Right lobe of liver (tissue), 6 donors: Measurements from ENCODE around the gene PTGS1. TPM values are rescaled to one million over a fixed set of nuclear protein-coding genes. Genes with fewer than 3 reads are reported as not detected.
"Not testable (repeated sequence)": the region's sequence is repeated elsewhere in the genome, so short reads cannot be mapped to it uniquely, and the experiment has no call there.

ENCODE experiments used
- ATAC-seq, 4 donors: fragments of 200-7000 bp; cut with Tn5 transposase; one replicate each; pipeline ENCODE4 v1.9.1; 2020; ENCODE audit warnings: mild to moderate bottlenecking in 4 of 4, moderate library complexity in 4 of 4
- DNase-seq, 3 donors: peaks; one replicate each; pipeline ENCODE4 v3.0.0-alpha.2; 2020
- H3K27ac ChIP-seq, 3 donors: fragments of 200-600 bp; one replicate each; pipeline ENCODE4 v1.8.0; 2022
- H3K27me3 ChIP-seq, 2 donors: fragments of 200-600 bp; one replicate each; pipeline ENCODE4 v1.8.0; 2022
- H3K36me3 ChIP-seq, 4 donors: fragments of 200-600 bp; sonication (generic) in 1 of 4; one replicate each; pipeline versions ENCODE4 v1.5.1 to v1.8.0; 2017 to 2022; ENCODE audit warnings: control low read depth in 1 of 4
- H3K4me1 ChIP-seq, 4 donors: fragments of 200-600 bp; sonication (generic) in 1 of 4; one replicate each; pipeline versions ENCODE4 v1.5.1 to v1.8.0; 2017 to 2022; ENCODE audit warnings: control low read depth in 1 of 4
- H3K4me3 ChIP-seq, 3 donors: fragments of 200-600 bp; one replicate each; pipeline ENCODE4 v1.8.0; 2022
- H3K9me3 ChIP-seq, 4 donors: fragments of 200-600 bp; sonication (generic) in 1 of 4; one replicate each; pipeline versions ENCODE4 v1.5.1 to v1.8.0; 2017 to 2022; ENCODE audit warnings: control low read depth in 1 of 4
- CTCF ChIP-seq, 4 donors: fragments of 200-600 bp in 3 of 4; fragments of 450-650 bp in 1 of 4; IDR thresholded peaks; one replicate each; pipeline versions ENCODE4 v1.5.1 to v1.8.0; 2016 to 2022; ENCODE audit warnings: antibody characterized with exemption in 4 of 4, mild to moderate bottlenecking in 2 of 4
- POLR2A ChIP-seq: fragments of 450-650 bp; IDR thresholded peaks from one replicate; pipeline ENCODE4 v1.6.1; 2017; ENCODE audit warnings: antibody characterized with exemption, mild to moderate bottlenecking
- WGBS: methylation state at CpG from one replicate; pipeline ENCODE4 v1.1.6; 2018; ENCODE audit warnings: low coverage, low lambda C conversion rate; ENCODE audit not compliant: insufficient coverage; ENCODE audit errors: missing lambda C conversion rate; 5-methylcytosine and 5-hydroxymethylcytosine counted together
- intact Hi-C, 2 donors: fragments of 100-400 bp; cut with DNase I; formaldehyde crosslinking; loops; one replicate each; pipeline versions ENCODE4 v1.11.2 to v1.14.1; 2022
- total RNA-seq, 6 experiments: library from RNA; depleted of rRNA in 2 of 6; stranded (reverse); fragments of >200 nt in 2 of 6; fragmentation: NEBNext Ultra II Directional in 3 of 6; extraction: Animal tissue kit (Norgen Biotek cat#: 25700) in 3 of 6; gene quantifications; one replicate each; pipeline versions ENCODE4 v1.1.0 to v1.2.4, GENCODE V29; 2016 to 2023
- donor health status: DM: no; HTN: yes; CAD: no.
- donor health status: DM: no; HTN: no; CAD: no.
- donor health status: DM: no; HTN: no; CAD: no.
- donor health status: DM: no; HTN: yes; CAD: no.
- donor health status: DM: no; HTN: yes; CAD: no.

Gene PTGS1
- total RNA-seq, 6 experiments from 2014 or later = 1.7 to 3.6 (median 2.4) TPM

- H3K27ac ChIP-seq = no peak overlapping the region
- ATAC-seq (peak; percentile 26 to 61 (median 52)), DNase-seq (no peak)
- H3K4me1 ChIP-seq = no peaks in the 10 kb centered on the region
- TF ChIP-seq CTCF (IDR thresholded peaks at IDR 0.05) = no peak
- TF ChIP-seq POLR2A = no peak
- no peak overlapping the region for H3K4me3 ChIP-seq
- H3K36me3 ChIP-seq = no peaks in the 10 kb centered on the region
- H3K9me3 ChIP-seq = no peaks in the 10 kb centered on the region
- WGBS = 51% methylated on average over 8 of the region's 8 CpGs
- intact Hi-C loops = loop anchor here (5.0 to 10.0 kb wide), 2 partner anchors 90 to 227 kb away; no protein-coding TSS in a partner anchor
- H3K27me3 ChIP-seq = no peaks in the 10 kb centered on the region
These were observed 16.2 kb upstream of the PTGS1 start for GRCh38 chr9:122354536-122355199.

- peak in 3 of 4 donors; percentile 16 to 38 (median 34) for ATAC-seq
- no peak overlapping the region for H3K27ac ChIP-seq
- TF ChIP-seq CTCF (IDR thresholded peaks at IDR 0.05) (no peak), POLR2A (no peak)
- 73% methylated on average over 2 of the region's 4 CpGs for WGBS
- no peak for DNase-seq
- no peak overlapping the region for H3K4me3 ChIP-seq
- no peaks in the 10 kb centered on the region for H3K36me3 ChIP-seq
- intact Hi-C loops = loop anchor here in 1 of 2 donors (10.0 kb wide), 1 partner anchor 89 kb away; no protein-coding TSS in a partner anchor
- no peaks in the 10 kb centered on the region for H3K4me1 ChIP-seq
- no peaks in the 10 kb centered on the region for H3K27me3 ChIP-seq
- no peaks in the 10 kb centered on the region for H3K9me3 ChIP-seq
These were observed 15.4 kb upstream of the PTGS1 start for GRCh38 chr9:122355336-122355875.

GRCh38 chr9:122356627-122357026 lies 14.2 kb upstream of the PTGS1 start:
- no peaks in the 10 kb centered on the region for H3K9me3 ChIP-seq
- no peaks in the 10 kb centered on the region for H3K27me3 ChIP-seq
- DNase-seq (no peak), ATAC-seq (no peak)
- no peak overlapping the region for H3K4me3 ChIP-seq
- TF ChIP-seq POLR2A (no peak), CTCF (IDR thresholded peaks at IDR 0.05) (peak in 1 of 4 donors; percentile 8)
- H3K27ac ChIP-seq = no peak overlapping the region
- intact Hi-C loops = loop anchor here in 1 of 2 donors (10.0 kb wide), 1 partner anchor 88 kb away; no protein-coding TSS in a partner anchor
- H3K36me3 ChIP-seq = no peaks in the 10 kb centered on the region
- 17% methylated on average over 2 of the region's 2 CpGs for WGBS
- H3K4me1 ChIP-seq = no peaks in the 10 kb centered on the region

- Histone ChIP-seq H3K27ac (no peak overlapping the region), H3K4me3 (no peak overlapping the region), H3K4me1 (no peaks in the 10 kb centered on the region), H3K9me3 (no peaks in the 10 kb centered on the region), H3K27me3 (no peaks in the 10 kb centered on the region), H3K36me3 (no peaks in the 10 kb centered on the region)
- no peak for DNase-seq
- TF ChIP-seq POLR2A (no peak), CTCF (IDR thresholded peaks at IDR 0.05) (no peak)
- peak in 1 of 4 donors; percentile 18 for ATAC-seq
- 83% methylated on average over 1 of the region's 8 CpGs for WGBS
- intact Hi-C loops = no loop called here
These were observed 9.9 kb upstream of the PTGS1 start for GRCh38 chr9:122360891-122361290.

GRCh38 chr9:122363131-122363530 lies 7.7 kb upstream of the PTGS1 start:
- H3K36me3 ChIP-seq, H3K27ac ChIP-seq, H3K9me3 ChIP-seq, ATAC-seq, H3K4me1 ChIP-seq, H3K4me3 ChIP-seq, H3K27me3 ChIP-seq, intact Hi-C loops, DNase-seq: not testable (repeated sequence)
- 83% methylated on average over 6 of the region's 12 CpGs for WGBS
